Activated CD8-positive, alpha-beta T cell treated with anti-CD3 and anti-CD28 coated beads for 36 hours (primary cell): ENCODE measurements around the gene DPP9. TPM values are rescaled to one million over a fixed set of nuclear protein-coding genes. Genes with fewer than 3 reads are reported as not detected.
"Not testable (repeated sequence)": the region's sequence is repeated elsewhere in the genome, so short reads cannot be mapped to it uniquely, and the experiment has no call there.

Experiments used
- ATAC-seq: fragments of 200-7000 bp; cut with Tn5 transposase; one replicate; pipeline ENCODE4 v1.10.0; 2021; ENCODE audit warnings: mild to moderate bottlenecking, moderate library complexity
- CTCF ChIA-PET: fragments of 350-600 bp; sonication (Branson Sonifier 250); formaldehyde crosslinking; loops from one replicate; lab custom pipeline; 2021; ENCODE audit warnings: antibody characterized with exemption; lab: Charles Lee
- POLR2A ChIA-PET: fragments of 350-600 bp; sonication (Branson Sonifier 250); formaldehyde crosslinking; loops from one replicate; lab custom pipeline; 2021; ENCODE audit warnings: antibody characterized with exemption; lab: Charles Lee
- DNase-seq: peaks from one replicate; pipeline ENCODE4 v3.0.0-alpha.2; 2020
- H3K27ac Mint-ChIP-seq: one replicate; pipeline ENCODE4 v1.8.0; 2021; ENCODE audit warnings: mild to moderate bottlenecking, mixed read lengths
- H3K27me3 Mint-ChIP-seq: one replicate; pipeline ENCODE4 v1.8.0; 2021; ENCODE audit warnings: mixed read lengths
- H3K36me3 Mint-ChIP-seq: one replicate; pipeline ENCODE4 v1.8.0; 2021; ENCODE audit warnings: low read depth, mixed read lengths
- H3K4me1 Mint-ChIP-seq: one replicate; pipeline ENCODE4 v1.8.0; 2021; ENCODE audit warnings: low read depth, mixed read lengths
- H3K4me3 Mint-ChIP-seq: one replicate; pipeline ENCODE4 v1.8.0; 2021; ENCODE audit warnings: mild to moderate bottlenecking, moderate library complexity, mixed read lengths
- H3K9me3 Mint-ChIP-seq: one replicate; pipeline ENCODE4 v1.8.0; 2021; ENCODE audit warnings: mixed read lengths
- intact Hi-C: fragments of 100-400 bp; cut with micrococcal nuclease; formaldehyde crosslinking; loops from one replicate; pipeline ENCODE4 v1.10.0; 2022
- total RNA-seq, 2 experiments: library from RNA; stranded (reverse); gene quantifications; one replicate each; pipeline ENCODE4 v1.2.3, GENCODE V29; 2021
- TF ChIP-seq, protein P1 (sequence below): fragments of 200-600 bp; IDR thresholded peaks from one replicate; pipeline ENCODE4 v1.8.0; 2022; ENCODE audit warnings: antibody characterized with exemption, mild to moderate bottlenecking

DPP9 gene
- total RNA-seq, 2 experiments from 2014 or later: 60.4 to 64.0 TPM

GRCh38 chr19:4748185-4748584 lies 24.5 kb upstream of the DPP9 start:
- Mint-ChIP-seq H3K4me1 (no peaks in the 10 kb centered on the region), H3K9me3 (no peaks in the 10 kb centered on the region), H3K4me3 (no peak overlapping the region), H3K27ac (no peak overlapping the region), H3K27me3 (peaks cover 20% of the 10 kb centered on the region), H3K36me3 (no peaks in the 10 kb centered on the region)
- no peak for DNase-seq
- ATAC-seq: no peak
- intact Hi-C loops: no loop called here
- POLR2A ChIA-PET: no interaction called here
- CTCF ChIA-PET: no interaction called here
- TF ChIP-seq, protein P1, sequence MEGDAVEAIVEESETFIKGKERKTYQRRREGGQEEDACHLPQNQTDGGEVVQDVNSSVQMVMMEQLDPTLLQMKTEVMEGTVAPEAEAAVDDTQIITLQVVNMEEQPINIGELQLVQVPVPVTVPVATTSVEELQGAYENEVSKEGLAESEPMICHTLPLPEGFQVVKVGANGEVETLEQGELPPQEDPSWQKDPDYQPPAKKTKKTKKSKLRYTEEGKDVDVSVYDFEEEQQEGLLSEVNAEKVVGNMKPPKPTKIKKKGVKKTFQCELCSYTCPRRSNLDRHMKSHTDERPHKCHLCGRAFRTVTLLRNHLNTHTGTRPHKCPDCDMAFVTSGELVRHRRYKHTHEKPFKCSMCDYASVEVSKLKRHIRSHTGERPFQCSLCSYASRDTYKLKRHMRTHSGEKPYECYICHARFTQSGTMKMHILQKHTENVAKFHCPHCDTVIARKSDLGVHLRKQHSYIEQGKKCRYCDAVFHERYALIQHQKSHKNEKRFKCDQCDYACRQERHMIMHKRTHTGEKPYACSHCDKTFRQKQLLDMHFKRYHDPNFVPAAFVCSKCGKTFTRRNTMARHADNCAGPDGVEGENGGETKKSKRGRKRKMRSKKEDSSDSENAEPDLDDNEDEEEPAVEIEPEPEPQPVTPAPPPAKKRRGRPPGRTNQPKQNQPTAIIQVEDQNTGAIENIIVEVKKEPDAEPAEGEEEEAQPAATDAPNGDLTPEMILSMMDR: no peak

- Mint-ChIP-seq H3K9me3 (no peaks in the 10 kb centered on the region), H3K27me3 (peaks cover 26% of the 10 kb centered on the region), H3K27ac (no peak overlapping the region), H3K36me3 (no peaks in the 10 kb centered on the region), H3K4me1 (no peaks in the 10 kb centered on the region), H3K4me3 (no peak overlapping the region)
- intact Hi-C loops: no loop called here
- DNase-seq: no peak
- TF ChIP-seq, protein P1: no peak
- ATAC-seq: no peak
- CTCF ChIA-PET: interaction anchor here (1.2 to 1.3 kb wide), 2 partner anchors 45 to 106 kb away, joined by 3 to 6 read pairs; partner anchors contain the start of gene FEM1A
- POLR2A ChIA-PET: no interaction called here
Measured at GRCh38 chr19:4745986-4746385, 22.3 kb upstream of the DPP9 start.

- intact Hi-C loops, POLR2A ChIA-PET, ATAC-seq, H3K36me3 Mint-ChIP-seq, H3K4me3 Mint-ChIP-seq, CTCF ChIA-PET, DNase-seq, H3K9me3 Mint-ChIP-seq, H3K4me1 Mint-ChIP-seq, H3K27ac Mint-ChIP-seq: not testable (repeated sequence)
- H3K27me3 Mint-ChIP-seq: peaks cover 26% of the 10 kb centered on the region
Measured at GRCh38 chr19:4745175-4745574, 21.5 kb upstream of the DPP9 start.

- TF ChIP-seq, protein P1: no peak
- POLR2A ChIA-PET: no interaction called here
- Mint-ChIP-seq H3K4me1 (no peaks in the 10 kb centered on the region), H3K4me3 (no peak overlapping the region), H3K27me3 (peaks cover 26% of the 10 kb centered on the region), H3K36me3 (no peaks in the 10 kb centered on the region), H3K9me3 (no peaks in the 10 kb centered on the region), H3K27ac (no peak overlapping the region)
- intact Hi-C loops: no loop called here
- DNase-seq (no peak), ATAC-seq (no peak)
- CTCF ChIA-PET: no interaction called here
Measured at GRCh38 chr19:4744451-4745174, 21.0 kb upstream of the DPP9 start.

DNA sequence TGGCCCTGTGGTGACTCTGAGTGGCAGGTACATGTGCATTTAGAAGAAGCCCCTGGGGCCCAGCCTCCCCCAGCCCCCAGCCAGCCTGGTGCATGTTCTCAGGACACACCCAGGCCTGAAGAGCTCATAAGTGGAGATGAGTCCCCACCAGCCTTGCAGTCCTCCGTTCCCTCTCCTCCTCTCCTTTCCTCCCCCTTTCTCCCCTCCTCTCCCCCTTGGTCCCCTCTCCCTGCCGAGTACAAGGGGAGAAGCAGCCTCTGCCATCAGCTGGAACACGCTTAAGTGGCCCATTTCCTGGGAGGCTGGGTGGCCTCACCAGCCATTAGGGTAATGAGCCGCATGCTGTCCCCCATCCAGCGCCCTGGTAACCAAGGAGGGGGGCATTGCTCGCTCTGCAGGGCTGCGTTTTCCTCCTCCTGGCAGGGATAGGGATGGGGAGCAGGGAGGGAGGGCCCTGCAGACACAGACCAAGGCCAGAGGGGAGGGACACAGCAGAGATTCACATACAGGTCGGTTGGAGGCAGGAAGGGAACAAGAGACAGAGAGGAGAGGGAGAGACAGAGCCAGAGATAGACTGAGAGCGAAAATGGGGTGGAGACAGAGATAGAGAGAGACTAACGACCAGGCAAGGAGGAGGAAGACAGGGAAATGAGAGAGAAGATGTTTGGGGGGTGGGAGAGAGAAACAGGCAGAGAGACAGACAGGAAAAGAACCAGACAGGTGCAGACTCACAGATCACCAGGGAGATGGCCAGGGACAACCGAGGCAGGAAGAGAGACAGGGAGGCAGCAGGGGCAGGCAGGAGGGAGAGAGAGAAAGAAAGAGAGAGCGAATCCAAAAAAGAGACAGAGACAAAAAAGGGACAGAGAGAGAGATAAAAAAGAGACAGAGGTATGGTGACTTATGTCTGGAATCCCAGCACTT lies 19.3 kb upstream of the DPP9 start:
- Mint-ChIP-seq H3K27ac (no peak overlapping the region), H3K27me3 (peaks cover 16% of the 10 kb centered on the region), H3K4me3 (no peak overlapping the region), H3K36me3 (no peaks in the 10 kb centered on the region), H3K4me1 (no peaks in the 10 kb centered on the region), H3K9me3 (no peaks in the 10 kb centered on the region)
- DNase-seq (no peak), ATAC-seq (no peak)
- TF ChIP-seq, protein P1: no peak
- CTCF ChIA-PET: no interaction called here
- intact Hi-C loops: no loop called here
- POLR2A ChIA-PET: no interaction called here
